H54 (cell line): ENCODE measurements around the gene GAPVD1.
"Not testable (repeated sequence)": the region's sequence is repeated elsewhere in the genome, so short reads cannot be mapped to it uniquely, and the experiment has no call there.

Source experiments
- DNase-seq: peaks from one replicate; pipeline ENCODE4 v3.0.0; 2011; ENCODE audit warnings: low spot score, mixed read lengths; ENCODE audit not compliant: insufficient read length
- FAIRE-seq: peaks from 3 replicates; lab custom pipeline; 2011; peaks lifted over from hg19 to GRCh38; lab: Jason Lieb, UNC
- POLR2A ChIP-seq: IDR thresholded peaks from 2 replicates; pipeline ENCODE4 v1.6.1; 2011; ENCODE audit warnings: low read depth, mild to moderate bottlenecking, low read length

GAPVD1 gene

DNA sequence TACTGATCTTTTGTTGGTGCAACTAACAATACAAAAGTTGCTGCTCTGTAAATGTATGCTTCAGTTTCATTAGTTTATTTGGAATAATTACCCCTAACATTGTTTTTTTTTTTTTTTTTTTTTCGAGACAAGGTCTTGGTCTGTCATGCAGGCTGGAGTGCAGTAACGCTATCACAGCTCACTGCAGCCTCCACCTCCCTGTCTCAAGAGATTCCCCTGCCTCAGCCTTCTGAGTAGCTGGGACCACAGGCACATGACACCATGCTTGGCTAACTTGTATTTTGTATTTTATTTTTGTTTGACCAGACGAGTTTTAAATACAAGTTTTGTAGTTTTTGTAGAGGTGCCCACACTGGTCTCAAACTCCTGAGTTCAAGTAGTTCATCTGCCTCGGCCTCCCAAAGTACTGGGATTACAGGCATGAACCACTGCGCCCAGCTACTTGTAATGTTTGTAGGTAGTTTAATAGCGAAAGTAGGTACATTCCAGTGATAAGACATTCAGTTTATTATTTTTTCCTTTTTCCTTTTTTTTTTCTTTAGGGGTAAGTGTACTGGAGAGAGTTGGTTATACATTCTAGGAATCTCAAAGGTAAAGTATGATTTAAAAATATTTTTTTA, 6.9 kb downstream of the GAPVD1 start:
- FAIRE-seq = no peak
- no peak for TF ChIP-seq POLR2A
- DNase-seq = no peak

DNA sequence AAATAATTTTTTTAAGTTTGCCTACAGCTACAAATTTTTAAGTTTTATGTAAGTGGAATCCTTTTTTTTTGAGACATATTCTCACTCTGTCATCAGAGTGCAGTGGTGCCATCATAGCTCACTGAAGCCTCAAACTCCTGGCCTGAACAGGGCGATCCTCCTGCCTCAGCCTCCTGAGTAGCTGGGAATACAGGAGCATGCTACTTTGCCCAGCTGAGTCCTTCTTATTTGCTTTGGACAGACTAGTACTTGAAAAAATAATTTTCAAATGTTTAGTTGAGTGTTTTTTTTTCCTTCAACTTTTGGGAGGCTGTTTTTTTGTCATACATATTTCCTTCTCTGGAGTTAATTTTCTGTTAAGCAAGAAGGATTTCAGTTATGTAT, 7.4 kb downstream of the GAPVD1 start:
- FAIRE-seq = no peak

DNA sequence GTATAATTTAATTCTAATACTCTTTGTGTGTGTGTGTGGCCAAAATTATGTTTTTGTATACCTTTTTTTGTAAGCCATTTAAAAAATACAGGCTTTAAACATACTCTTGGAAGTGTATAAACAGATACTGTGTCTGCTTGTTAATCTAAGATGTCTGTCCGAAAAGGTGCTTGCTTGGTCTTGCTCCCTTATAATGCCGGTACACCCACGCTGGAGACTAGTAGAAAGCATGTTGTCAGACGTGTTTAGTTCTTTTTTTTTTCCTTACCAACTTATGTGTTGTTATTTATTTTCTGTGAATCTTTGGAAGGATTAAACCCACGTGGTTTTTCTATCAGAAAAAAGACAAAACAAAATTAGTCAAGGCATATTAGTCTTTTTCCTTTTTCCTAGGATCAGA, 9.5 kb downstream of the GAPVD1 start:
- TF ChIP-seq POLR2A = no peak
- FAIRE-seq (no peak), DNase-seq (no peak)

More for the DNA sequence above, 7.4 kb downstream of the GAPVD1 start:
- no peak for DNase-seq
- TF ChIP-seq POLR2A = no peak

DNA sequence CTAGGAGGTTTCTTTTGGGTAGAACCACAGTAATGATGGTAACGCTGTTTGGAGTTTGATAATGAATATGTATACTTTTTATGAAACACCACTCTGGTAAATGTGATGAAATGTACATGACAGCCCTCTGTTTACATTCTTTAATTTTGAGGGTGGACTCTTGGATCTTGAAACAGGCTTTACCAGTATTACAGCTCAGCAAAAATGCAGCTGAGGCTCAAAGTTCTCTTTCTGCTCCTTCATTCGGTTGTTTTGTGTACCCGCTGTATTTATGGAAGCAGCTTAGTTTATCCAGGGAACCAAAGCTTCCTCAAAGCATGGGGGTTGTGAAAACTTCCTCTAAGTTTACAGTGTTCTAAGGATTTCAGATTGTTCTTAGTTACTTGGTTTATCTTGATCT, 11.1 kb downstream of the GAPVD1 start:
- TF ChIP-seq POLR2A = no peak
- FAIRE-seq (peak; percentile 78), DNase-seq (no peak)

DNA sequence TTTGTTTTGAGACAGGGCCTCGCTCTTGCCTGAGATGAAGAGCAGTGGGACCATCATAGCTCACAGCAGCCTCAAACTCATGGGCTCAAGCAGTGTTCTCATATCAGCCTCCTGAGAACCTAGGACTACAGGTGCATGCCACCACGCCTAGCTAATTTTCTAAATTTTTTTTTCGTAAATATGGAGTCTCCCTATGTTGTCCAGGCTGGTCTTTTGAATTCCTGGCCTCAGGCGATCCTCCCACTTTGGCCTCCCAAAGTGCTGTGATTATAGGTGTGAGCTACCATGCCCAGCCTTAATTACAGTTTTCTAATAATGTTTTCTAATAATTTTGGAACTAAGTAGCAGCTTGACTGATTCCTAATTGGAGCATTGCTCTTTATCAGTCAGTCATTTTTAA, 15.1 kb downstream of the GAPVD1 start:
- no peak for TF ChIP-seq POLR2A
- FAIRE-seq (no peak), DNase-seq (no peak)

DNA sequence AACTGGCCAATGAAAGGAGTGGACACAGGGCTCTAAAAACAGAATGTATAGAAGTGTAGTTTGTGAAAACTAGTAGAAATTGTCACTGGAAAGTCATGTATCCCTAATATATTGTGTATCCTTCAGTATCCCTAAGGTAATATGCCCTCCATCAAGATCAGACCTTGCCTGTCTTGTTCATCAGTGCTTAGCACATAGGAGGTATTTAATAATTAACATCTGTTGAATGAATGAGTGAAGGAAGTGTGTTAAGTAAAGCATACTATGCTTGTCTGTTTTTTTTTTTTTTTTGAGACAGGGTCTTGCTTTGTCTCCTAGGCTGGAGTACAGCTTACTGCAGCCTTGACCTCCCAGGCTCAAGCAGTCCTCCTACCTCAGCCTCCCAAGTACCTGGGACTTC, 15.8 kb downstream of the GAPVD1 start:
- DNase-seq = no peak
- FAIRE-seq = no peak
- no peak for TF ChIP-seq POLR2A

DNA sequence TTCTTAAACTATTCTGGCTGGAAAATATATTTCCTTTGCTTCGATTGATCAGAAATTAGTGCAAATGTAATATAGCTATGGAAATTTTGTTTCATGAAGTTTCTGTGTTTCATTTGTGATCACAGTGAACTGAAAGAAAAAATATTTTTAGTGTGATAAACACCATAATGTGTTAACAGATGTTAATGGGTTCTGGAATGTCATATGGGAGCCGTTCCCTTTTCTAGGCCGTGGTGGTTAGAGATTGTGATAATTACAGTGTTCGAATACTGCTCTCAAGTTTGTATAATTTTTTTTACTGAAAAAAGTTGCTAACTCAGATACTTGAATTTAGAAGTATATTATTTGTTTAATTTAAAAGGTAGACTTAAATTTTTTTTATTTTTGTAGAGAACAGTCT, 19.3 kb downstream of the GAPVD1 start:
- FAIRE-seq = no peak
- no peak for TF ChIP-seq POLR2A
- no peak for DNase-seq

DNA sequence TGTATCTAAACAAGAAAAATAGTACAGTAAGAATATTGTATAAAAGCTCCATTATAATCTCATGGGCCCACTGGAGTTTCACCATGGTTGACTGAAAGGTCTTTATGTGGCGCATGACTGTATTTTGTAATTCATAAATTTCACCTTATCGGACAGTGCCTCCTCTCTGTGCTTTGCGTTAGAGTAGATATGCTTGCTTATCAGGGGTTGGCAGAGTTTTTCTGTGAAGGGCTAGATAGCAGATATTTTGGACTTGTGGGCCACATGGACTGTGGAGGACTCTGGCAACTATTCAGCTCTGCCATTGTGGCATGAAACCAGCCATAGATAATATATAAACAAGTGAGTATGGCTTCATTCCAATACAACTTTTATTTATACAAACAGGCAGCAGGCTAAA, 23.2 kb downstream of the GAPVD1 start:
- DNase-seq (no peak), FAIRE-seq (no peak)
- TF ChIP-seq POLR2A = no peak

DNA sequence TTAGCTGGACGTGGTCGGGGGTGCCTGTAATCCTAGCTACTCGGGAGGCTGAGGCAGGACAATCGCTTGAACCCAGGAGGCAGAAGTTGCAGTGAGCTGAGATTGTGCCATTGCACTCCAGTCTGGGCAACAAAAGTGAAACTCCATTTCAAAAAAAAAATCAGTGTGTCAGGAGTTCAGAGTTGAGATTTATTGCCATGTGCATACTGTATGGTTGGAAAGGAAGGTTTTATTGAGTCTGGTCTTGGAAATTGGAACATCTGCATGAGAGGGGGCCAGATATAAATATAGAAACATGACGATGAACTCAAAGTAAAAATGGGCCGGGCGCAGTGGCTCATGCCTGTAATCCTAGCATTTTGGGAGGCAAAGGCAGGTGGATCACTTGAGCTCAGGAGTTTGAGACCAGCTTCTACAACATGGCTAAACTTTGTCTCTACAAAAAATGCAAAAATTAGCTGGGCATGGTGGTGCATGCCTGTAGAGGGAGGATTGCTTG, 25.4 kb downstream of the GAPVD1 start:
- DNase-seq, FAIRE-seq: not testable (repeated sequence)

DNA sequence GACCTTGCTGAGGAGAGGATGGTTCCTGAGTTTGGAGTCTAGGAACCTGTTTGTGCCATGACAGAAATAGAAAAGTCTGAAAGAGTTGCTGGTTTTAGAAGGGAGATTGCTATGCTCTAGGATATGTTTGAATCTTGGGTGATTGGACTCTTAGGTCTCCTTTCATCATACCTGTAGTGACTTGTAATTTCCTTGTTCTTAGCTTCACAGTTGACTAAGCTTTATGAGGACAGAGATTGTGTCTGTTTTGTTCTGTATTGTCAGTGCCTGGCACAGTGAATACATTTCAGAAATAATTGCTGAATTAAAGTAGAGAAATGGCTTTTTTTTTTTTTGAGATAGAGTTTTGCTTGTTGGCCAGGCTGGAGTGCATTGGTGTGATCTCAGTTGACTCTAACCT, 31.5 kb downstream of the GAPVD1 start:
- DNase-seq (no peak), FAIRE-seq (peak; percentile 36)
- TF ChIP-seq POLR2A = no peak

DNA sequence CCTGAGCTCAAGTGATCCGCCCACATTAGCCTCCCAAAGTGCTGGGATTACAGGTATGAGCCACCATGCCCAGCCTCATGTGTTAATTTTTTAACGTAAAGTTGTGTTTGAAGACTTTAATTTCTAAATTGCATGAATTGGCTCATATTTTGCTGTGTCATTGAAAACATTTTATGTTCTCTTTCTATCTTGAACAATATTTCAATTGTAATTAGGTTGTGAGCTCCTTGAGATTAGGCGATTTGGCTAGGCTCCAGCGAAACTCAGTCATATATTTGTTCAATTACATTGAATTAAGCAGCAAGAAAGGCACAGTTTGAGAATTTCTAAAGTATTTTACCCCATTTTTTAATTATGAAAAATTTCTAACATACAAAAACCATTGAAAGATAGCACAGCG, 34.0 kb downstream of the GAPVD1 start:
- DNase-seq (no peak), FAIRE-seq (no peak)
- no peak for TF ChIP-seq POLR2A

DNA sequence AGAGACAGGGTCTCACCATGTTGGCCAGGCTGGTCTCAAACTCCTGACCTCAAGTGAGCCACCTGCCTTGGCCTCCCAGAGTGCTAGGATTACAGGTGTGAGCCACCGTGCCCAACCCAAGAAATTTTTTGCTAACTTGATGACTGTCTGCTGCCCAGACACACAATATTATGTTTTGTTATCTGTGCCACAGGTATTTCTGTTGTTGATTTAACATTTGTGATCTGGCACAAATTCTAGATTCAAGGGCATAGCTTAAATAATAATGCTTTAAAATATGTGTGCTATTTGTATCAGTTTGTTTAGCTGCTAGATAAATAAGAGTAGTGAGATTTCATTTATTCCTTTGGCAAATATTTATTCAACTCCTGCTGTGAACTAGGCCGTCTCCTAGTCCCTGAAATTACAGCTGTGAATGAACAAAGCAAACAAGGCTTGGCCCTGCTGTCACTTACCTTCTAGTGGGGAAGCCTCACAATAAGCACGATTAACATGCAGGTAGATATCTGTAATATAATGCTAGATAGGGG, 35.3 kb downstream of the GAPVD1 start:
- FAIRE-seq (no peak), DNase-seq (no peak)
- TF ChIP-seq POLR2A = no peak

DNA sequence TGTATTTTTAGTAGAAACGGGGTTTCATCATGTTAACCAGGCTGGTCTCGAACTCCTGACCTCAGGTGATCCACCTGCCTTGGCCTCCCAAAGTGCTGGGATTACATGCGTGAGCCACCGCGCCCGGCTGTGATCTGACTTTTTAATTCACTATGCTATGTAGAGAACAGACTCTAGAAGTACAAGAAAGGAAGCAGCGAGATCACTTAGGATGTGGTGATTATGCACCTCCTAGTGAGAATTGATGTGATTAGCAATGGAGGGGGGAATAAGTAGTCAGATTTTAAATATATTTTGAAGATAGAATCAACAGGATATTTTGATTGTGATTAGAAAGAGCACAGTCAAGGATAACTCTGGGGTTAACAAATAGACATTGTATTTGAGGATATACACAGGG, 36.3 kb downstream of the GAPVD1 start:
- DNase-seq (no peak), FAIRE-seq (no peak)
- no peak for TF ChIP-seq POLR2A

DNA sequence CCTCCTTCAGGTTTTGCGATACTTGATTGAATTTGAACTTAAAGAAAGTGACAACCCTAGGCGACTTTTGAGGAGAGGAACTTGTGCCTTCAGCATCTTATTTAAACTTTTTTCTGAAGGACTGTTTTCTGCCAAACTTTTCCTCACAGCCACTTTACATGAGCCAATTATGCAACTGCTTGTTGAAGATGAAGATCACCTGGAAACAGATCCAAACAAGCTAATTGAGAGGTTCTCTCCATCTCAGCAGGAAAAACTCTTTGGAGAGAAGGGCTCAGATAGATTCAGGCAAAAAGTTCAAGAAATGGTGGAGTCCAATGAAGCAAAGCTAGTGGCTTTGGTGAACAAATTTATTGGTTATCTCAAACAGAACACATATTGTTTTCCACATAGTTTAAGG, 40.6 kb downstream of the GAPVD1 start:
- DNase-seq = no peak
- no peak for TF ChIP-seq POLR2A
- FAIRE-seq = peak; percentile 30

DNA sequence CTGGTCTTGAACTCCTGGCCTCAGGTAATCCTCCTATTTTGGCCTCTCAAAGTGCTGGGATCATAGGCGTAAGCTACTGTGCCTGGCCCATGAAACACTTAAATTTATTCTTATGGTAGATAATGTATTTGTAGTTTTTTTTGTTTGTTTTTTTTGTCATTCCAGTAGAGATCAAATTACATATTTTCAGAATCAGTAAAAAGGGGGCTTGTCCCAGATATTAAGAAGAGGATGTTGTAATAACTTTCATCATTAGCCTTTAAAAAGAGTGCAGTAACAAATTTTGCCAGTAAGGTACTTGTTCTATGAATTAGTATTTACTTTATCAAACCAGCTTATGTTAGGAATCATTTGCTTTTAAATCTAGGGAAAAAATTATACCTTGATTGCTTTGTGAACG, 42.6 kb downstream of the GAPVD1 start:
- FAIRE-seq (no peak), DNase-seq (no peak)
- no peak for TF ChIP-seq POLR2A
